ENCODE results near the gene PGR. TPM values are rescaled to one million over a fixed set of nuclear protein-coding genes. Genes with fewer than 3 reads are reported as not detected.

The PGR gene
- total and polyA plus RNA-seq, 2 of the 8 experiments (the other 6 are each of a cell fraction or from before 2014, with no cell fraction given), result 0.03 to 0.35 TPM

DNA sequence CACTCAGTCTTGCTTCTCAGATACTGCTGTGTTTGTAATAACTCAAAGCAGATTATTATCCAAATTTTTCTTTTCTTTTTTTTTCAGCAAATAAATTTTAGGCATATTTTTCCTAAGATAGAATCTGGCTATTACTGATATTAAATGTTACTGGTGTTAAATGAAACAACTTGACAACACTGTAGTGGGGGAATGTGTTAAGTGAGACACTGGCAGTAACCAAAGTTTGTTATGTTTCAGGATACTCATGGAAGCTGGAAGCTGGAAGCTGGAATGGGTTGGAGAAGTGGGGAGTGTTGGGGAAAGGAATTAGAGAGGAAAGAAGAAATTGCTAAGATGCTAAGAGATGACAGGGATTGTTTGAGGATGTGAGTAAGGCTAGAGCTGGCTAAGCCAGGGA, 24.9 kb downstream of the PGR start:
- no peak overlapping the region for H2AK5ac ChIP-seq (ENCODE audit: low read depth, low read length)
- no peak overlapping the region for H4K5ac ChIP-seq (ENCODE audit: insufficient read length, low read depth, low read length)
- H3K23me2 ChIP-seq (ENCODE audit: low read depth, low read length), result no peaks in the 10 kb centered on the region; the same call in 1 of the 2 replicates
- no peak for TF ChIP-seq TAF7 (optimal IDR thresholded peaks at IDR 0.05; ENCODE audit: borderline replicate concordance, low read depth, low read length)
- TF ChIP-seq CBX5 (IDR thresholded peaks at IDR 0.05; ENCODE audit: low read depth, low read length), result no peak
- no peak for TF ChIP-seq POLR2AphosphoS5 (IDR thresholded peaks at IDR 0.05; ENCODE audit: low read depth, low read length)
- no peak for TF ChIP-seq RNF2 (IDR thresholded peaks at IDR 0.05; ENCODE audit: borderline replicate concordance, low read depth, low read length, missing control alignments, poor library complexity, severe bottlenecking)
- TF ChIP-seq SIX5 (IDR thresholded peaks at IDR 0.05; ENCODE audit: low read depth, low read length), result no peak
- TF ChIP-seq JUND (IDR thresholded peaks at IDR 0.05; ENCODE audit: low read length), result no peak
- no peak for TF ChIP-seq EGR1 (IDR thresholded peaks at IDR 0.05; ENCODE audit: borderline replicate concordance, low read depth, low read length)
- TF ChIP-seq FOSL1 (IDR thresholded peaks at IDR 0.05; ENCODE audit: insufficient read depth, low read depth, low read length), result no peak
- TF ChIP-seq EP300 (IDR thresholded peaks at IDR 0.05; ENCODE audit: borderline replicate concordance in 1 of 2, low read depth in 2 of 2, low read length in 2 of 2), result no peak
- no peak for TF ChIP-seq CTBP2 (IDR thresholded peaks at IDR 0.05; ENCODE audit: borderline replicate concordance, insufficient read depth, insufficient read length, low read length)
- TF ChIP-seq GTF2F1 (IDR thresholded peaks at IDR 0.05; ENCODE audit: borderline replicate concordance, low read depth, low read length), result no peak
- no peak for TF ChIP-seq NRF1 (IDR thresholded peaks at IDR 0.05; ENCODE audit: low read depth, low read length)
- no peaks in the 10 kb centered on the region for H3K79me1 ChIP-seq (ENCODE audit: low read depth, low read length)
- H3K4me2 ChIP-seq (ENCODE audit: insufficient read depth in 1 of 2, low read depth in 2 of 2, low read length in 2 of 2), result no peak overlapping the region
- no peak overlapping the region for H2BK15ac ChIP-seq (ENCODE audit: low read length)
- FAIRE-seq, result no peak
- H3K27me3 ChIP-seq (replicated peaks in 1 of 4; ENCODE audit: control insufficient read depth in 3 of 4, extremely low read depth in 1 of 4, insufficient read depth in 3 of 4, low read length in 3 of 4), result no peaks in the 10 kb centered on the region
- H3K4ac ChIP-seq (replicated peaks; ENCODE audit: insufficient read length, low read depth, low read length), result no peak overlapping the region
- no peaks in the 10 kb centered on the region for H3K9me3 ChIP-seq (ENCODE audit: insufficient read depth in 2 of 2, low read depth in 1 of 2, low read length in 1 of 2)
- no peak overlapping the region for H4K8ac ChIP-seq (ENCODE audit: extremely low read depth, insufficient read depth, low read length)
- no peak overlapping the region for H3K9ac ChIP-seq (replicated peaks in 1 of 4; ENCODE audit: extremely low read depth in 1 of 4, low read depth in 3 of 4, low read length in 3 of 4)
- DNase-seq (ENCODE audit: low read depth in 1 of 2, low spot score in 2 of 2), result no peak
- H2BK12ac ChIP-seq (ENCODE audit: low read depth, low read length), result no peak overlapping the region
- no peaks in the 10 kb centered on the region for H3K79me2 ChIP-seq (ENCODE audit: control insufficient read depth in 1 of 2, insufficient read depth in 2 of 2, low read length in 2 of 2)
- H2BK5ac ChIP-seq (ENCODE audit: low read depth, low read length), result no peak overlapping the region
- H3K4me1 ChIP-seq (replicated peaks in 1 of 4; ENCODE audit: control insufficient read depth in 3 of 4, insufficient read depth in 4 of 4, low read length in 3 of 4), result peaks cover 0 to 4% (median 0%) of the 10 kb centered on the region in 4 experiments; a peak in 1 of 7 replicates
- ChIA-PET CTCF (ENCODE audit: partially characterized antibody) (no interaction called here), POLR2A (ENCODE audit: partially characterized antibody) (no interaction called here)
- no peak overlapping the region for H3K14ac ChIP-seq (ENCODE audit: insufficient read length)
- no peak overlapping the region for H3K18ac ChIP-seq (ENCODE audit: extremely low read depth, low read length)
- H2BK120ac ChIP-seq (replicated peaks; ENCODE audit: low read depth, low read length), result no peak overlapping the region
- no peak overlapping the region for H2AFZ ChIP-seq (ENCODE audit: low read length)
- no peak overlapping the region for H4K91ac ChIP-seq (replicated peaks; ENCODE audit: insufficient read length, low read length)
- no peak overlapping the region for H3K4me3 ChIP-seq (ENCODE audit: extremely low read depth in 1 of 4, insufficient read depth in 2 of 4, low read depth in 3 of 4, low read length in 4 of 4)
- H3K56ac ChIP-seq (replicated peaks; ENCODE audit: insufficient read length, low read depth, low read length), result no peak overlapping the region
- no peak overlapping the region for H2BK20ac ChIP-seq (ENCODE audit: low read length)
- H3K23ac ChIP-seq (ENCODE audit: insufficient read length), result no peak overlapping the region
- no peak overlapping the region for H3K27ac ChIP-seq (ENCODE audit: low read depth, low read length)
- H4K20me1 ChIP-seq (replicated peaks in 1 of 2; ENCODE audit: control insufficient read depth in 1 of 2, insufficient read depth in 2 of 2, low read length in 2 of 2), result no peaks in the 10 kb centered on the region
- H3K36me3 ChIP-seq (ENCODE audit: control insufficient read depth in 2 of 4, insufficient read depth in 4 of 4, low read length in 3 of 4), result no peaks in the 10 kb centered on the region
